ENCODE measurements around the gene HAUS7.

HAUS7 gene

DNA sequence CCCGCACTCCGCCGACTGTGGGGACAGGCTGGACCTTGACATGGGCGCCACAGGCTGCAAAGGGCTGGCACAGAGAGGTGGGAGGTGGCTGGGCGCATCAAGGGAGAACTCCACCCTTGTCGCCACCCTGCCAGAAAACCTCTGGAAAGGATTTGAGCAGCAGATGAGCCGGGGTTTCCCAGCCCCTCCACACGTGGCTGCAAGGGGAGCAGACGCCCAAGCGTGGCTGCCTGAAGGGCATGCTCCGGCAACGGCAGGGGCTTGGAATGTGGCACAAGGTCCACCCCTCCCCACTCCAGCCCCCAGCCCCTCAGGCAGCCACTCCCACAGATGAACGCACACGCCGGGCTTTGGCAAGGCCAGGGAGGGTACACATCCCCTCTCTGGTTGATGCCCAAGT, 29.0 kb upstream of the HAUS7 start:
- no peak for DNase-seq (ENCODE audit: low read depth in 3 of 3)

DNA sequence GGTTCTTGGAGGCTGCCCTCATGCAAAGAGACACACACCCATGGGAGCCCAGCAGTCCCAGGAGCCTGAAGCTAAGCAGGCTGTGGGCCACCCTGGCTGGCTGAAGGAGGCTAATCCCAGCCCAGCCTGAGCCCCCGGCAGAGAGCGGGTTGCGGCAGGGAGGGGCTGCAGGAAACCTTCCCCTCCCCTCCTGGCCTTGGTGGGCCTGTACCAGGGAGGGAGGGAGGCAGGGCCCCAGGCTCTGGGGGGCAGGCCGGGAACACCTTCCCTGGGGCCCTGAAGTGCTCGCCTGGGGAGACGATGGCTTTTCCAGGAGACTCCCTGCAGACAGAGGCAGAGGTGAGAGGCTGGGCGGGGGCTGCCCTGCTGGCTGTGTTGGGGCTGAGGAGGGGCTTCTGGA, 28.1 kb upstream of the HAUS7 start:
- no peak for DNase-seq (ENCODE audit: low read depth in 3 of 3)

DNA sequence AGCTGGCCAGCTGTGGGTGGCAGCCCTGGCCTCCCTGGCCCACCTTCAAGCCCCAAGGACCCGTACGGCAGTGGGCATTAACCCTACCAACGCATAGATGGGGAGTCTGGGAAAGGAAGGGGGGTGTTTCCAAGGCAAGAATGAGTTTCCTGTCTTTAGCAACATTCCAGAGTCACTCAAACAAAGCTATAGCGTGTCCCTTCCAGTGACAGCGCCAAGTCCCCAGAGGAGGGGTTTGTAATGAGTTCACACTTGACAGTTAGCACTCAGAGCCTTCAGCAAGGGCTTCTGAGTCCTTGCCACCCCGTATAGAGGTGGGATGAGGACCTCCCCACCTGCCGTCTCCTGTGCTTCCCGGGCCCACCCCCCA, 26.2 kb upstream of the HAUS7 start:
- no peak for DNase-seq (ENCODE audit: low read depth in 3 of 3)

DNA sequence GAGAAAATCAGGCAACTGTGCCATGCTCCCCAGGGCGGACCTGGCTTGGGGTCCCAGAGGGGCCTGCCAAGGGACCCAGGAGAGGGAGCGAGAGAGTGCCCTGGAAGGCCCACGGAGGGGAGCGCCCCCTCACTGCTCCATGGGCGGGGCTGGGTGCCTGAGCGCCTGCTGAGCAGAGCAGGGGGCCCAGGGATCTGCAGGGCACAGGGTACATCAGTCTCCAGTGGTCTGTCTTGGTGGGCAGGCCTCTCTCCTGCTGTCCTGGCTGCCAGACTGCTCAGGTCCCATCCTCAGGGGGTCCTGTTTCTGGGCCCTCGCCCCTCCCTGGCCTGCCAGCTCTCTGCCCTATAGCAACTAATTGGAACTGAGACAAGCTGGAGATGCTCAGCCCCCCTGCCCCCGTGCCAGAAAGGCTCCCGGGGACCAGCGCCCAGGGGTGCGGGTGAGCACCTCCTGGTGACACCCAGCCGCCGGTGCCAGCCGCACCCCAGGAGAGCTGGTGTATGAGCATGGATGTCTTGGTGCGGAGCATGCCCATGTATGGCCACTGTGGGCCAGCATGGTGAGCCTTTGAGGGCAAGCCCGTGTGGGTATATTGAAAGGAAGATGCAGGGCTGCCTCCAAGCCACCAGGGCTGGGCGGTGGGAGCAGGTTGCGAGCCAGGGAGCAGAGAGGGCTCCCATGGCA, 25.7 kb upstream of the HAUS7 start:
- no peak for DNase-seq (ENCODE audit: low read depth in 3 of 3)

DNA sequence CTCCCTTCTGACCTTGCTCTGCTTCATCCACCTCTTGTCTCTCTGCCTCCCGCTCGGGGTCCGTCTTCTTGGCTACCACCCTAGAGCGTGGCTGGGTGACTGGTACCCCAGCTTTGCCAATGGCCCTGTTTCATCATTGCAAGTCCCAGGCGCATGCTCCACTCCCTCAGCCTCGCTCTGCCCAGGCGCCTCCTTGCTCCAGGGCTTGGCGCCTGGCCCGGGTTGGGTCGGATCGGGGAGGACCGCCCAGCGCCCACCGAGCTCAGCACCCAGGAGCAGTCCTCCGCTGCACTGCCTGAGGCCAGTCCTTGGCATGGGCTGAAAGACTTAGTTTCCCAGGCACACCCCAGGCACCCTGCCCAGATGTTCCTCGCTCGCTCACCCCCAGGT, 25.0 kb upstream of the HAUS7 start:
- no peak for DNase-seq (ENCODE audit: low read depth in 3 of 3)

DNA sequence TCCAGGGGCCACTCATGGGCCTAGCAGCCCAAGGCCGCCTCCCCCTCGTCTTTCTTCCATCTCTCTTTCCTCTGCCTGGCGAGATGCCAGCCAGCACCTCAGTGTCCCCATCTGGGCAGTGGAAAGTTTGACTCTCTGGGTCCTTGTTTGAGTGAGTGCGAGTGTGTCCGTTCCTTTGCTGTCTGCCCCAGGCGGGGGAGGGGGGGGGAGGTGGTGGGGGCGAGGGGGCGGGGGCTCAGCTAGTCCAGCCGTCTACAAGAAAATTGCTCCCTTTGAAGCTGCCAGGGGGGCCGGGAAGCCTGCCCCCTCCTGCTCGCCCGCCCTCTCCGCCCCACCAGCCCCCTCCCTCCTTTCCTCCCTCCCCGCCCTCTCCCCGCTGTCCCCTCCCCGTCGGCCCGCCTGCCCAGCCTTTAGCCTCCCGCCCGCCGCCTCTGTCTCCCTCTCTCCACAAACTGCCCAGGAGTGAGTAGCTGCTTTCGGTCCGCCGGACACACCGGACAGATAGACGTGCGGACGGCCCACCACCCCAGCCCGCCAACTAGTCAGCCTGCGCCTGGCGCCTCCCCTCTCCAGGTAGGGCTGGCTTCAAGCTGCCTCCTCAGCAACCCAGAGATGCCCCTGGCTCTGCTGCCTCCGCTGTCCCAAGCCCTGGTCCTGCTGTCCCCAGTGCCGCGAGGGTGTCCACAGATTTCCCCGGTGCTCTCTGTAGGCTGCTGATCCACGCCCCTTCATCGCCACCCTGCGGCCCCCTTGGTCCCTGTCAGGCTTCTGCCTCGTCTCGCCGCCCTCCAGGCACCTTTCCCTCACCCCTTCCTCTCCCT, 24.4 kb upstream of the HAUS7 start, which contains the start of gene BGN:
BGN (plus strand) TSS at position 440 of the 821 bp plus-strand sequence. CDS start 9,652 bp downstream, outside the sequence.
- DNase-seq (ENCODE audit: low read depth in 3 of 3), result peak in 1 of 3 experiments; percentile 9

DNA sequence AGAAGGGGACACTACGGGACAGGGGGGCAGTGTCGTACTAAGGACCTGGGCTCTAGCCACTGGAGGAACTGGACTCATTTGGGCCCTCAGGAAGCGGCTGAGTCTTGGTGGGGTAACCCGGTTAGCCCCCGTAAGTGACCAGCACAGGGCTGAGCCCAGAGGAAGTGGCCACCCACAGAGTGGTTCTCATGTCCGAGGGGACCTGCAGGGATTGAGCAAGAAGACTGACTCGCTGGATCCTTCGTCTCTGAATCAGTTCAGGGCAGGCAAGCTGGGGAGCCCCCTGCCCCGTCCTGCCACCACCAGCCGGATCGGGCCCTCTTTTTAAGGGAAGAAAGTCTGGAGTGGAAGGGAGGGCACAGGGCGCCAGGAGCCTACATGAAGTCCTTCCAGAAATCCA, 23.7 kb upstream of the HAUS7 start:
- DNase-seq (ENCODE audit: low read depth in 3 of 3), result no peak

DNA sequence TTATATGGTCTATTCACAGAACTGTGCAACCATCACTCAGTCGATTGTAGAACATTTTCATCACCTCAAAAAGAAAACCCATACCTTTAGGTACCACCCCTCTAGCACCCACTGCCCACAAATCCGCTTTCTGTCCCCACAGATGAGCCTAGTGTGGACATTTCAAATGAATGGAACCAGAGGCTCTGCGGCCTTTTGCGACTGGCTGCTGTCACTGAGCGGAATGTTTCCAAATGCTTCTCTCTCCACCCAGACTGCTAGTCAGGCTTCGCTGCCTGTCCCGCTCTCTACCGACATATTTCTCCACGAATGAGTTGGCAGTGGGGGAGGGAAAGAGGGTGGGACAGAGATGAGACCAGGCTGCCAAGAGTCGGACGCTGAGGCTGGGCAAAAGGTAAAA, 22.7 kb upstream of the HAUS7 start:
- DNase-seq (ENCODE audit: low read depth in 3 of 3), result no peak

DNA sequence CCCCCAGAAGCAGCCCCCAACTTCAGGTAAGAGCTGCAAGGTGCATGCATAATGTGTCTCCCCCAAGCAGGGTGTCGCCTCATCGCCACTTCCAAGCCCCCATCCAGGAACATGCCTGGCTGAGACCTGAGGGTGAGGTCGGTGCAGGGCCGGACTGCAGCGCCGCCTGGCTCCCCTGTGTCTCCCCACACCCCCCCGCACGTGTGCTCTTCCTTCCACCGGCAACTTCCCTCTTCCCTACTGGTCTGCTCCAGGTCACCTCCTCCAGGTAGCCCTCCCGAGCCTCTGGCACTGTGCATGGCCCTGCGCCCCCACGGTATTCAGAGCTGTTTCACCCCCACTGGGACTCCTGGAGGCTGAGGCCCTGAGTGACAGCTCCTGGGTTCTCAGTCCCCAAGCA, 22.2 kb upstream of the HAUS7 start:
- no peak for DNase-seq (ENCODE audit: low read depth in 3 of 3)

DNA sequence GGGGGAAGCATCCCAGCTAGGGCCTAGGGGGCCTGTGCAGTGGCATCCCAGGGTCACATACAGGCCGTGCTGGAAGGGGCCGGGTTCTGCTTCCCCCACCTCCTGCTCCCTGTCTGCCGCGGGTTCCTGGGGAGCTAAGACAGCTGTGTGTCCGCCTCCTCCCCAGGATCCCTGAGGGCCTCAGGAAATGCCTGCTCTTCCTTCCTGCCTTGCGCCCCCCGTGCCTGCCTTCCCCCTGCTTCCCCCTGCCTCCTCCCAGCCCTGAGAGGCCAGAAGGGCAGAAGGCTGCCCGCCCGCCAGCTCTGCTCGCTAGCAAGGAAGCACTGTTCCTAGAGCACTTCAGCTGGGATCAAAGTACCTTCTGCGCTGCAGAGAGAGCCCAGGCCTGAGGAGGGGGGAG, 21.5 kb upstream of the HAUS7 start:
- no peak for DNase-seq (ENCODE audit: low read depth in 3 of 3)

DNA sequence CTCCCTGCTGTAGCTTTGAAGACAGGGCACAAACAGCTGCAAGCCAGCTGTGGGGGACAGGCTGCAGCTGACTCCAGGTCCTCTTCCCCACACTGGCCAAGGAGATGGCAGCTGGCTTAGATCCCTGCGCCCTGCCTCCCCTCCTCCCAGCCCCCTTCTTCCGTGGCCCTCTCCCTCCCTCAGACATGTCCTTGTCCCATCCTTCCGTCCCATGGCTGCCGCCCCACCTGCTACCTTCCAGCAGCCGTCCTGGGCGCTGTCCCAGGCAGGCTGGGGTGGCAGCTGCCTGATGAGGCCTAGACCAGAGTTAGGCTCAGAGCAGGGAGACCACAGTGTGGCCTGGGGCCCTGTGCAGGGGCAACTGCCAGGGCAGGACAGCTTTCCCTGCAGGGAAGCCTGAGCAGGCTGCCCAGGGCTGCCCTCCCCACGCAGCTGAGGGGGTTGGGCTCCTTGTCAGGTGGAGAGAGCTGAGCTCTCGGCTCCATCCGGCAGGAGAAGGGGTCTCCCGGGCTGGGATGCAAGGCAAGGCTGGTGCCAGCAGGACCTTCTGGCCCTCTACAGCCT, 21.1 kb upstream of the HAUS7 start:
- no peak for DNase-seq (ENCODE audit: low read depth in 3 of 3)

DNA sequence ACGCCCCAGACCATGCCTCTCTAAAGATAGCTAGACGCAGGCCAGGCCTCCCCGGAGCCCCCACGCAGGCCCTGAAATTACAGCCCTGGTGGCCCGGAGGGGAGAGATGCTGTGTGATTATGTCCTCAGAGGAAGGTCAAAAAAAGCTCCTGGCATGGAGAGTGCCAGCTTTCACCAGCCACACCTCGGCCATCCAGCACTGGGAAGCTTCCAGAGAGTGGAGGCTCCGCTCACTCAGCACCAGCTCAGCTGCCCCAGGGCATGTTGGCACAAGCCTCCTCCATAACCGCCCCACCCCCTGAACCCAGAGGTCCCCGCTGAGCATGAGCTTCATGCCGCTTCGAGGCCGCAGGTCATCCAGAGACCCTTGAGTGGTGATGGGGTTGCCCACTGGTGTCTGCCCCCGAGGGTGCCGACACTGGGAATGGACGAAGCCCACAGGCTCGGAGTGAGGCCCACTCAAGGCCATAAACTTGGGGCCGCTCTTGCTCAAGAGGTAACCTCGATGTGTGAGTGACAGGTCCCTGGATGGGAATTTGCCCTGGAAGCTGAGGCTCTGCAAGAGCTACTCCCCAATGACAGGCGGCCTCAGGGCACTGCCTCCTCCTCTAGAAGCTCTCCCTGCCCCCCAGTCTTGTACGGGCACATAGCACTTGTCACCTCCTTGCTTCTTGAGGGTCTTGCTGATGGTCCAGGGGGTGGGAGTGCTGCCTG, 20.0 kb upstream of the HAUS7 start:
- no peak for DNase-seq (ENCODE audit: low read depth in 3 of 3)

DNA sequence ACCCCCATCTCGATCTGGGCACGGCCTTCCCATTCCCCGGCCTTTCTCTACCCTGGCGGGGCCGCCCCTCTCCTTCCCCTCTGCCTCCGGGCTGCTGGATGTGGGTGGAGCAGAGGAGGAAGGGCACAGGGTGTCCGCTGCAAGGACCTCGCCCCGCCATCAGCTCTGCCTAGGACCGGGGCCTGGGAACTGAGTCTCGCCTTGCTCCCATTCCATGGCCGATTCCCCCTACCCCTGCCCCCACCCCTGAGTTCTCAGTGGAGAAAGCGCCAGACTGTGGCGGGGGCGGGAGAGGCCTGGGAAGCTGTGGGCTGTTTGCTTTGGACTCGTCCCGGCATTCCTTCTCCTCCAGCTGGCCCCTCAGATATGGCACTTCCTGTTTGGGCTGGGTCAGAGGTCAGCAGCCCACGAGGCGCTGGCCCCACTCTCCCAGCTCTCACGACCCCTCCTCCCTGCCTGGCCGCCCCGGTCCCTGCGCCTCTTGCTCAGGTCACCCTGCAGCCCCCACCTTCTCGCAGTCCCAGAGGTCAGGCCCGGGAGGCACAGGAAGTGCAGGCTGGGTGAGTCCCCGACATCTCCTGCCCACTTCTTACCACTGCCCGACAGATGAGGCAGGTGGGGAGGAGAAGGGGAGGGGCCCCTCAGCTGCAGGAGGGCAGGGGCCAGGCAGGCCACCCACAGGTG, 18.0 kb upstream of the HAUS7 start:
- DNase-seq (ENCODE audit: low read depth in 3 of 3), result no peak

DNA sequence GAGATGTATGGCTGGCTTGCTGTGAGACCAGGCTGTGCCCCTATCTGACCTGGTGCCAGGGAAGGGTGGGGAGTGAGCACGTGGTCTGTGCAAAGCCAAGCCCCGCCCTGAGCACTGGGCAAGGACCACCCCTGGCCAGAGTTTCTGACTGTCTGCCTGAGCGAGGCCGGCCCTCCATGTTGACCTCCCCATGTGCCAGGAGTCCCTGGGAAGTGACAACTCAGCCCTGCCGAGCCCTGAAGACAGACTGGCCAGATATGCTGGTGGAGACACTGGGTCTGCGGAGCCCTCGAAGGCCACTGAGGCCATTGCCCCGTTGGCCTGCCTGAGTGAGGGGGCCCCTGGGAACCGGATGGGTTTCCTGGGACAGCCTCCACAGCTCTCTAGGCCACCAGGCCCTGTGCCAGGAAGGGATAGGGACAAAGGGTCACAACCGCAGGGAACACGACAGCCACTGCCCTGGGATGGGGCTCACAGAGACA, 17.3 kb upstream of the HAUS7 start:
- DNase-seq (ENCODE audit: low read depth in 3 of 3), result no peak

DNA sequence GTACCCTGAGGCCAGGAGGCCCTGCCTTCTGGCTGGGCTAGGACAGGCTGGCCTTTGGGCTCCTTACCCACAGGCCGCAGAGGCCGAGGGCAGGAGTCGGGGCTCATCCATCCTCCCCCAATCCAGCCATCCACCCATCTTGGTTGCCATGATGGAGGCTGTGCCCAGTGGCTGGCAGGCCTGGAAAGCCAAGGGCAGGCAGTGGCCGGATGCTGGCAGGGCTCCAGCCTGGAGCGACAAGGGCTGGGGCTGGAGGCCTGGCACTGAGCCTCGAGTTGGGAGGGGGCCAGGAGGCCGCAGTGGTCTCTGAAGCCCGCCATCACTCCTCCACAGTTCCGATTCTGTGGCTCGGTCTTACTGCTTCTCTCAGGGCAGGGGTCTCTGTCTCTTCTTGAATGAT, 15.8 kb upstream of the HAUS7 start:
- DNase-seq (ENCODE audit: low read depth in 3 of 3), result no peak

DNA sequence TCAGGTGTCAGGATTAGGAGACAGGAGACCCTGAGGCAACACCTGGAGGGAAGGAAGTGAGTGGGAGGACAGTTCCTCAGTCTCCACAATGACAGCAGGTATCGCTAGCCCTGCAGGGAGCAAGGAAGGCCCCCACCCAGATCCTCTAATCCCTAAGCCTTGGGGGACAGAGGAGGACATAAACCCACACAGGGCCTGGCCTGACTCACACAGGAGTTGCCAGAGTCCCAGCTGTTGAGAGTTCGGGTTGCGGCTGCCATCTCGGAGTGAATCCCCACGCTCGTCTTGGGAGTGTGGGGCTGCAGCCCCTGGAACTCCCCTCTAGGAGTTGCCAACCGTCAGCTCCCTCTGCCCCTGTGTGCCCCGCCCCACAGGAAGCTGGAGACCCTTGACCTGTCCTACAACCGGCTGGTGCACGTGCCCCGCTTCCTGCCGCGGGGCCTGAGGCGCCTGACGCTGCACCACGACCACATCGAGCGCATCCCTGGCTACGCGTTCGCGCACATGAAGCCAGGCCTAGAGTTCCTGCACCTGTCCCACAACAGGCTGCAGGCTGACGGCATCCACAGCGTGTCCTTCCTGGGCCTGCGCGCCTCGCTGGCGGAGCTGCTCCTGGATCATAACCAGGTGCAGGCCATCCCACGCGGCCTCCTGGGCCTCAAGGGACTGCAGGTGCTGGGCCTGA, 15.2 kb upstream of the HAUS7 start:
- DNase-seq (ENCODE audit: low read depth in 3 of 3), result no peak

DNA sequence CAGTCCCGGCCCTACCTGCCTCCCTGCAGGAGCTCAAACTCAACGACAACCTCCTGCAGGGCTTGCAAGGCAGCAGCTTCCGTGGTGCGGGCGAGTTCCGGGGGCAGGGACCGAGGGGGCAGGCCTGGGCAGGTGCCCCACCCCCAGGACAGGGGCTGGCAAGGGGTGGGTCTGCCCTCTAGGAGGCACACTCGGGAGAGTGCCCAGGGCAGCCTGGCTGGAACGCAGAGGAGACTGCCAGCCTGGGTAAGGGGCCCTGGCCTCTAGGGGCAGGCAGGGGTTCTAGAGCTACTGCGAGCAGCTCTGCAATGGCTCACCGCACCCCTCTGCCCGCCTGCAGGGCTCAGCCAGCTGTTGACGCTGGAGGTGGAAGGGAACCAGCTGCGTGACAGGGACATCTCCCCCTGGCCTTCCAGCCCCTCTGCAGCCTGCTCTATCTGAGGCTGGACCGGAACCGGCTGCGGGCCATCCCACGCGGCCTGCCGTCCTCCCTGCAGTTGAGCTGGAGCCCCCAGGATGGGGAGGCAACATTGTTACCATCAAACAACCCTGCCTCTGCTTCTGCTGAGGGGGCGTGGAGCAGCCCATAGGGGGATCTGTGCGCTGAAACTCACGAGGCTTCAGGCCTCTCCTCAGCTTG, 12.1 kb upstream of the HAUS7 start:
- no peak for DNase-seq (ENCODE audit: low read depth in 3 of 3)

DNA sequence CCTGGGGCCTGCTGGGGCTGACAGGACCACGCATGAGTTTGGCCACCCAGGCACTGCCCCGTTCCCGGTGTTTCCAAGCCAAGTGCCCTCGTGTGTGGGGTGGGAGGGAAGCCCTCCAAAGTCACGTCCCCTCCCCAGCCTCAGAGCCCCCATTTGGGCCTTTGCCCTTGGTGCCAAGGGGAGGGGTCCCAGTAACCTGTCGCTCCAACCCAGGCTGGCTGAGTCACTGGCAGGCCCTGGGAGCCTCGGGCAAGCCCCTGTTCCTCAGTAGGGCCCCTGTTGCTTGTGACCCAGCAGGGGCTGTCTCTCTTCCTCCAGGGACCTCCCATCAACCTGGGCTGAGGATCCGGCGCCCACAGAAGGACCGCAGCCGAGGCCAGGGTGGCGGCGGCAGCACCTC, 10.7 kb upstream of the HAUS7 start:
- no peak for DNase-seq (ENCODE audit: low read depth in 3 of 3)

DNA sequence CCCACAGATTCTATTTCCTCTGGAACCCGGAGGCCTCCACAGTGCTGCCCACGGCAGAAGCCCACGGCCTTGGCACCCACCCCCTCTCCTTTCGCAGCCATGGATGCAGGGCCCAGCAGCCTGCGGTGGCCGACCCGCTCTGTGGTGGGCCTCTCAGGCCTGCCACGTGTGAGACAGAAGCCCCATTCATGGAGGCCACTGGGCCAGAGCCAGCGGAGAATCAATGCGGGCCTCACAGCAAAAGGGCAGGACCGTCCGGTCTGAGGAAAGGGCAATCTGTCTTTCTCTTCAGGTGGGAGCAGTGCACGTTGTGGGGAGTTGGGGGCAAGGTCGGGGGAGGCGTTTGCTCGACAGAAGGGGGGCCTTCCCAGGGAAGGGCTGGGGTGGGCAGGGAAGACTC, 8.4 kb upstream of the HAUS7 start:
- no peak for DNase-seq (ENCODE audit: low read depth in 3 of 3)

DNA sequence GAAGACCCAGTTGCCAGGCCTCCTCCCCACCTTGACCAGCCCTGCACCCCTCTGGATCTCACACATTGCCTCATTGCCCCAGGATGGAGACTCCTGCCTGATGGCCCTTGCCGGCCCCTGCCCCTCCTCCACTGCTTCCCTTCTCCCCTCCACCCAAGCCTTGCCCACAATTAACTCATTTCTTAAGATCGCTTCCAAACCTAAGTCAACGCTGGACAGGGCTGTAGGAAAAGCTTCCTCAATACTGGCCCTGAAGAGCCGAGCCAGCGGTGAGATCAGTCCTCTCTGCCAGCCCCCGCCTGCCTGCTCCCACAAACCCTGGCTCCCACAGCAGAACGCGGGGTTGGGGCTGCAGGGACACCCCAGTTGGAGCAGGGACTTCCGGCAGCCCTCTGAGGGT, 7.5 kb upstream of the HAUS7 start:
- DNase-seq (ENCODE audit: low read depth in 3 of 3), result no peak

All from stimulated activated CD4-positive, alpha-beta T cell treated with anti-CD3 and anti-CD28 coated beads, TNF-alpha, amount 100 ng/mL, for 24 hours (primary cell).